HCT116 (cell line): ENCODE results near the gene IP6K3.

ENCODE experiments used
- CBX3 ChIP-seq: IDR thresholded peaks from 2 replicates; pipeline ENCODE4 v1.6.1; 2012; ENCODE audit warnings: low read depth
- CEBPB ChIP-seq: IDR thresholded peaks from 2 replicates; pipeline ENCODE4 v1.6.1; 2012; ENCODE audit warnings: low read depth
- CTCF ChIP-seq, 3 experiments: fragments of 200-600 bp in 1 of 3; sonication (generic) in 1 of 3; IDR thresholded peaks in 2 of 3; conservative IDR thresholded peaks in 1 of 3; 2 replicates each; pipeline ENCODE4 v1.5.1; 2012 to 2017; ENCODE audit warnings: low read depth in 2 of 3, low read length in 2 of 3, antibody characterized with exemption in 1 of 3, borderline replicate concordance in 1 of 3, control low read depth in 1 of 3, mild to moderate bottlenecking in 1 of 3, mixed read lengths in 1 of 3, mixed run types in 1 of 3, moderate library complexity in 1 of 3; ENCODE audit not compliant: insufficient read depth in 1 of 3
- EZH2 ChIP-seq: fragments of 200-600 bp; sonication (generic); IDR thresholded peaks from 2 replicates; pipeline ENCODE4 v1.6.1; 2017; ENCODE audit warnings: antibody characterized with exemption, mixed run types
- MAX ChIP-seq: IDR thresholded peaks from 2 replicates; pipeline ENCODE4 v1.6.1; 2012
- POLR2A ChIP-seq: IDR thresholded peaks from 2 replicates; pipeline ENCODE4 v1.7.0; 2011; ENCODE audit warnings: borderline replicate concordance; ENCODE audit not compliant: insufficient read depth, insufficient read length; ENCODE audit errors: extremely low read depth
- POLR2AphosphoS5 ChIP-seq: IDR thresholded peaks from 2 replicates; pipeline ENCODE4 v1.6.1; 2011; ENCODE audit warnings: mild to moderate bottlenecking, low read depth, low read length, moderate library complexity
- SP1 ChIP-seq: IDR thresholded peaks from 2 replicates; pipeline ENCODE4 v1.6.1; 2012; ENCODE audit warnings: low read depth

- TF ChIP-seq POLR2A, result no peak
- TF ChIP-seq SP1, result no peak
- TF ChIP-seq CBX3, result no peak
- TF ChIP-seq MAX, result no peak
- TF ChIP-seq CTCF (IDR thresholded peaks at IDR 0.05 in 2 of 3, conservative IDR thresholded peaks at IDR 0.05 in 1 of 3; ENCODE audit: borderline replicate concordance in 1 of 3, insufficient read depth in 1 of 3, low read depth in 2 of 3, low read length in 2 of 3), result no peak
- TF ChIP-seq POLR2AphosphoS5, result no peak
- TF ChIP-seq EZH2, result no peak
- no peak for TF ChIP-seq CEBPB
Observed at GRCh38 chr6:33769248-33769821, 22.6 kb upstream of the IP6K3 start.
